Suprapubic skin (tissue), 3 donors: Measurements from ENCODE around the gene INPP5A.

Experiments
- POLR2A ChIP-seq, 2 donors: fragments of 450-650 bp; IDR thresholded peaks; one replicate each; pipeline ENCODE4 v1.6.1; 2017; ENCODE audit warnings: antibody characterized with exemption in 2 of 2, mild to moderate bottlenecking in 2 of 2, moderate library complexity in 2 of 2
- TF ChIP-seq, protein P1 (sequence below), 2 donors: fragments of 200-600 bp in 1 of 2; fragments of 450-650 bp in 1 of 2; sonication (generic) in 1 of 2; IDR thresholded peaks; one replicate each; pipeline ENCODE4 v1.5.1; 2016 to 2019; ENCODE audit warnings: antibody characterized with exemption in 2 of 2, mild to moderate bottlenecking in 1 of 2, moderate library complexity in 1 of 2

DNA sequence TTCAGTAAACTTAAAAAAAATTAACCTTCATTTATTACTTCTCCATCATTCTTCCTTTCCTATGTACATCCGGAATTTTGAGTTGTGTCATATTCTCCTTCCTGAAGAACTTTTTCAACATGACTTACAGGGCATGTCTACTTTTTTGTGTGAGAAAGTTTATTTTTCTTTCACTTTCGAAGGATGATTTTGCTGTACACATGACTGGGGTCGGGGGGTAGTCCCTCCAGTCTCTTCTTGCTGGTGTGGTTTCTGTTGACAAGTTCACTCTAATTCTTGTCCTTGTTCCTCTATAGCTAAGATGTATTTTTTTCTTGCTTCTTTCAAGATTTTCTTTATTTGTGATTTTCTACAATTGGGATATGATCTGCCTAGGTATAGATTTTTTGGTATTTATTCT is 55.8 kb downstream of the INPP5A start:
- TF ChIP-seq, protein P1, sequence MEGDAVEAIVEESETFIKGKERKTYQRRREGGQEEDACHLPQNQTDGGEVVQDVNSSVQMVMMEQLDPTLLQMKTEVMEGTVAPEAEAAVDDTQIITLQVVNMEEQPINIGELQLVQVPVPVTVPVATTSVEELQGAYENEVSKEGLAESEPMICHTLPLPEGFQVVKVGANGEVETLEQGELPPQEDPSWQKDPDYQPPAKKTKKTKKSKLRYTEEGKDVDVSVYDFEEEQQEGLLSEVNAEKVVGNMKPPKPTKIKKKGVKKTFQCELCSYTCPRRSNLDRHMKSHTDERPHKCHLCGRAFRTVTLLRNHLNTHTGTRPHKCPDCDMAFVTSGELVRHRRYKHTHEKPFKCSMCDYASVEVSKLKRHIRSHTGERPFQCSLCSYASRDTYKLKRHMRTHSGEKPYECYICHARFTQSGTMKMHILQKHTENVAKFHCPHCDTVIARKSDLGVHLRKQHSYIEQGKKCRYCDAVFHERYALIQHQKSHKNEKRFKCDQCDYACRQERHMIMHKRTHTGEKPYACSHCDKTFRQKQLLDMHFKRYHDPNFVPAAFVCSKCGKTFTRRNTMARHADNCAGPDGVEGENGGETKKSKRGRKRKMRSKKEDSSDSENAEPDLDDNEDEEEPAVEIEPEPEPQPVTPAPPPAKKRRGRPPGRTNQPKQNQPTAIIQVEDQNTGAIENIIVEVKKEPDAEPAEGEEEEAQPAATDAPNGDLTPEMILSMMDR (IDR thresholded peaks at IDR 0.05): no peak
- no peak for TF ChIP-seq POLR2A (IDR thresholded peaks at IDR 0.05)
